ENCODE measurements around the gene TRMT1.

Gene TRMT1

DNA sequence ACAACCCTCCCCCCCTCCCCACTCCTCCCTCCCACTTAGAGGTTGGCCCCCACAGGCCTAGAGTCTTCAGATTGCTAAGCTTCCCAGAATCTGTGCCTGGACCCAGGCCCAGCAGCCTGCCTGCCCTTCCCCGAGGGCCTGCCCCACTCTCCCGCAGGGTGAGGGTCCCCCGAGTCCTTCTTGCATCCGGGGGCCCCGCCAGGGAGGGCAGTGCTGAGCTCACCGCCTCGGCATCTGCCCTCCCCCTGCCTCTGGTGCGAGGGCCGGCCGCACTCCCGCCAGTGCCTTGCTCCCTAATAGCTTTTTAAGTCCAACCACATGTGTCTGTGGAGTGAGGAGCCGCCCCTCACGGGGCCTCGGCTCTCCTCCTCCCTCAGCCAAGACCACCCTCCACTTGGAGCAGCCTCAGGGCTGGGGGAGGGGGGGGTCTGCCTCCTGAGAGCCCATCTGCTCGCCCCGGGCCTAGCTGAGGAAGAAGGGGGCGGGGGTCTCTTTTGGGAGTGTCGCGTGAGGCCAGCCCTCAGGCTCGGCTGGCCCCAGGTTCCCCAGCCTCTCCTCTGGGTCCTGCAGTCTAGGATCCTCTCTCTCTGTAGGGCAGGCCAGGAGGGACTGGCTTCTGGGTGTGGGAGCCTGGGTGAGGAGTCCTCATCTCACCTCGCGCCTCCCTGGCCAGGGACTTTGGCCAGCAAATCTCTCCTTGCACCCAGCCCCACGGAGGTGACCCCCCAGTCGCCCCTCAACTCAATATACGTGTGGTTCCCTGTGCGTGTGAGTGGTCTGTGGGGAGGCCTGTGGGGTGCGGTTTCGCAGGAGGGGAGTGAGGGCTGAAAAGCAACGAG, 61.1 kb downstream of the TRMT1 start:
- Histone ChIP-seq H3K4me2 (no peak overlapping the region), H3K79me2 (ENCODE audit: insufficient read depth, low read depth) (no peaks in the 10 kb centered on the region), H3K36me3 (ENCODE audit: insufficient read depth) (no peaks in the 10 kb centered on the region), H3K9ac (no peak overlapping the region), H3K4me1 (ENCODE audit: low read depth, poor library complexity, severe bottlenecking) (peaks cover 17% of the 10 kb centered on the region), H4K20me1 (ENCODE audit: insufficient read depth) (no peaks in the 10 kb centered on the region), H2AFZ (ENCODE audit: low read depth) (no peak overlapping the region), H3K27ac (no peak overlapping the region), H3K27me3 (ENCODE audit: insufficient read depth, low read depth) (peaks cover 60% of the 10 kb centered on the region), H3K4me3 (IDR thresholded peaks at IDR 0.05; ENCODE audit: insufficient read depth, low read depth, low read length) (no peak overlapping the region)
- TF ChIP-seq, protein P1, sequence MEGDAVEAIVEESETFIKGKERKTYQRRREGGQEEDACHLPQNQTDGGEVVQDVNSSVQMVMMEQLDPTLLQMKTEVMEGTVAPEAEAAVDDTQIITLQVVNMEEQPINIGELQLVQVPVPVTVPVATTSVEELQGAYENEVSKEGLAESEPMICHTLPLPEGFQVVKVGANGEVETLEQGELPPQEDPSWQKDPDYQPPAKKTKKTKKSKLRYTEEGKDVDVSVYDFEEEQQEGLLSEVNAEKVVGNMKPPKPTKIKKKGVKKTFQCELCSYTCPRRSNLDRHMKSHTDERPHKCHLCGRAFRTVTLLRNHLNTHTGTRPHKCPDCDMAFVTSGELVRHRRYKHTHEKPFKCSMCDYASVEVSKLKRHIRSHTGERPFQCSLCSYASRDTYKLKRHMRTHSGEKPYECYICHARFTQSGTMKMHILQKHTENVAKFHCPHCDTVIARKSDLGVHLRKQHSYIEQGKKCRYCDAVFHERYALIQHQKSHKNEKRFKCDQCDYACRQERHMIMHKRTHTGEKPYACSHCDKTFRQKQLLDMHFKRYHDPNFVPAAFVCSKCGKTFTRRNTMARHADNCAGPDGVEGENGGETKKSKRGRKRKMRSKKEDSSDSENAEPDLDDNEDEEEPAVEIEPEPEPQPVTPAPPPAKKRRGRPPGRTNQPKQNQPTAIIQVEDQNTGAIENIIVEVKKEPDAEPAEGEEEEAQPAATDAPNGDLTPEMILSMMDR (conservative IDR thresholded peaks at IDR 0.05; ENCODE audit: low read depth, low read length) = no peak

Data from KMS-11 (cell line).